HUES64 (cell line): ENCODE measurements around the gene PPP1R10. TPM values are rescaled to one million over a fixed set of nuclear protein-coding genes. Genes with fewer than 3 reads are reported as not detected.
"Not testable (repeated sequence)": the region's sequence is repeated elsewhere in the genome, so short reads cannot be mapped to it uniquely, and the experiment has no call there.

Source experiments
- H3K27ac ChIP-seq: 2 replicates; pipeline ENCODE4 v1.7.0; 2013; ENCODE audit warnings: low read depth, low read length, inconsistent platforms
- H3K27me3 ChIP-seq: 2 replicates; pipeline ENCODE4 v1.6.1; 2013; ENCODE audit warnings: mild to moderate bottlenecking, low read length; ENCODE audit not compliant: insufficient read depth
- H3K36me3 ChIP-seq: 2 replicates; pipeline ENCODE4 v1.6.1; 2013; ENCODE audit warnings: mild to moderate bottlenecking, low read length; ENCODE audit not compliant: insufficient read depth
- H3K4me1 ChIP-seq: 2 replicates; pipeline ENCODE4 v1.6.1; 2013; ENCODE audit warnings: mild to moderate bottlenecking, low read length, moderate library complexity; ENCODE audit not compliant: insufficient read depth
- H3K4me3 ChIP-seq: 2 replicates; pipeline ENCODE4 v1.5.1; 2013; ENCODE audit warnings: mild to moderate bottlenecking, low read length, moderate library complexity
- H3K9ac ChIP-seq: 2 replicates; pipeline ENCODE4 v1.6.1; 2013; ENCODE audit warnings: mild to moderate bottlenecking, low read depth, low read length
- H3K9me3 ChIP-seq: 2 replicates; pipeline ENCODE4 v1.6.1; 2013; ENCODE audit warnings: low read depth, low read length; ENCODE audit not compliant: insufficient read depth
- WGBS: fragments of 150-250, 120-280 bp; methylation state at CpG from one replicate; pipeline ENCODE4 v1.1.7; 2013; ENCODE audit warnings: missing lambda C conversion rate; 5-methylcytosine and 5-hydroxymethylcytosine counted together
- polyA plus RNA-seq, 2 experiments: library from polyadenylated mRNA; stranded (reverse); fragments of 50-300 nt; gene quantifications; one replicate each; pipeline ENCODE4 v1.2.3, GENCODE V29; 2013

The PPP1R10 gene
- 28.6 TPM for polyA plus RNA-seq (2013, experiment 1 of 2)
- polyA plus RNA-seq (2013, experiment 2 of 2) = 32.6 TPM

- peak within 1 kb of the TSS; percentile 100 for H3K9ac ChIP-seq
- under 1% methylated on average over 40 of the region's 40 CpGs for whole genome bisulfite sequencing
- H3K27ac ChIP-seq = peak within 1 kb of the TSS; percentile 94
- peaks cover 18% of the 10 kb centered on the region for H3K4me1 ChIP-seq
- peaks cover 50% of the 10 kb centered on the region for H3K36me3 ChIP-seq
- no peaks in the 10 kb centered on the region for H3K9me3 ChIP-seq
- H3K4me3 ChIP-seq = peak within 1 kb of the TSS; percentile 94
- H3K27me3 ChIP-seq = no peaks in the 10 kb centered on the region
Measured at GRCh38 chr6:30616811-30617564, at the start of gene PPP1R10. Gene PPP1R10, minus strand, starts transcription at chr6:30617243. Its CDS starts 7,299 bp downstream, at chr6:30609944.

GRCh38 chr6:30666300-30666699, 49.3 kb upstream of the PPP1R10 start:
- not testable (repeated sequence) for H3K4me3 ChIP-seq, H3K27ac ChIP-seq, H3K27me3 ChIP-seq, H3K9ac ChIP-seq, H3K4me1 ChIP-seq, H3K9me3 ChIP-seq
- 87% methylated on average over 2 of the region's 2 CpGs for WGBS
- H3K36me3 ChIP-seq = peaks cover 75% of the 10 kb centered on the region

- Histone ChIP-seq H3K36me3 (peaks cover 75% of the 10 kb centered on the region), H3K27me3 (no peaks in the 10 kb centered on the region), H3K4me1 (no peaks in the 10 kb centered on the region), H3K4me3 (no peak overlapping the region), H3K9ac (no peak overlapping the region), H3K27ac (no peak overlapping the region), H3K9me3 (no peaks in the 10 kb centered on the region)
- 95% methylated on average over 34 of the region's 34 CpGs for WGBS
Measured at GRCh38 chr6:30664994-30665767, 48.1 kb upstream of the PPP1R10 start.

- not testable (repeated sequence) for H3K4me1 ChIP-seq, H3K4me3 ChIP-seq, H3K27ac ChIP-seq, H3K27me3 ChIP-seq, H3K9ac ChIP-seq, H3K9me3 ChIP-seq
- H3K36me3 ChIP-seq = peaks cover 89% of the 10 kb centered on the region
- 95% methylated on average over 5 of the region's 5 CpGs for WGBS
Measured at GRCh38 chr6:30657922-30658321, 40.9 kb upstream of the PPP1R10 start.

GRCh38 chr6:30657454-30657853, 40.4 kb upstream of the PPP1R10 start:
- H3K27ac ChIP-seq = no peak overlapping the region
- H3K36me3 ChIP-seq = peaks cover 89% of the 10 kb centered on the region
- no peak overlapping the region for H3K4me3 ChIP-seq
- H3K4me1 ChIP-seq = no peaks in the 10 kb centered on the region
- no peak overlapping the region for H3K9ac ChIP-seq
- no peaks in the 10 kb centered on the region for H3K9me3 ChIP-seq
- H3K27me3 ChIP-seq = no peaks in the 10 kb centered on the region

GRCh38 chr6:30656513-30656912, 39.5 kb upstream of the PPP1R10 start:
- 88% methylated on average over 7 of the region's 7 CpGs for WGBS

GRCh38 chr6:30655743-30656094, 38.7 kb upstream of the PPP1R10 start:
- no peak overlapping the region for H3K9ac ChIP-seq
- H3K4me3 ChIP-seq = no peak overlapping the region
- peaks cover 93% of the 10 kb centered on the region for H3K36me3 ChIP-seq
- WGBS = over 99% methylated on average over 3 of the region's 3 CpGs
- H3K4me1 ChIP-seq = no peaks in the 10 kb centered on the region
- no peak overlapping the region for H3K27ac ChIP-seq
- no peaks in the 10 kb centered on the region for H3K9me3 ChIP-seq
- no peaks in the 10 kb centered on the region for H3K27me3 ChIP-seq

More at GRCh38 chr6:30656513-30656912, 39.5 kb upstream of the PPP1R10 start:
- no peaks in the 10 kb centered on the region for H3K9me3 ChIP-seq
- no peaks in the 10 kb centered on the region for H3K27me3 ChIP-seq
- H3K4me3 ChIP-seq = no peak overlapping the region
- peaks cover 89% of the 10 kb centered on the region for H3K36me3 ChIP-seq
- H3K4me1 ChIP-seq = no peaks in the 10 kb centered on the region
- H3K27ac ChIP-seq = no peak overlapping the region
- no peak overlapping the region for H3K9ac ChIP-seq

- Histone ChIP-seq H3K36me3 (peaks cover 90% of the 10 kb centered on the region), H3K9ac (no peak overlapping the region), H3K4me3 (no peak overlapping the region), H3K27ac (no peak overlapping the region), H3K27me3 (no peaks in the 10 kb centered on the region), H3K9me3 (no peaks in the 10 kb centered on the region), H3K4me1 (no peaks in the 10 kb centered on the region)
- 95% methylated on average over 18 of the region's 19 CpGs for WGBS
Measured at GRCh38 chr6:30654798-30655742, 38.0 kb upstream of the PPP1R10 start.

GRCh38 chr6:30651143-30651542, 34.1 kb upstream of the PPP1R10 start:
- Histone ChIP-seq H3K4me1 (peaks cover 3% of the 10 kb centered on the region), H3K9ac (no peak overlapping the region), H3K9me3 (no peaks in the 10 kb centered on the region), H3K4me3 (no peak overlapping the region), H3K27ac (no peak overlapping the region), H3K27me3 (no peaks in the 10 kb centered on the region), H3K36me3 (peaks cover 54% of the 10 kb centered on the region)
- 95% methylated on average over 12 of the region's 12 CpGs for WGBS

GRCh38 chr6:30647242-30648116, 30.4 kb upstream of the PPP1R10 start:
- no peaks in the 10 kb centered on the region for H3K27me3 ChIP-seq
- H3K27ac ChIP-seq = peak overlapping the region; percentile 93
- no peaks in the 10 kb centered on the region for H3K9me3 ChIP-seq
- peak overlapping the region; percentile 100 for H3K4me3 ChIP-seq
- peaks cover 42% of the 10 kb centered on the region for H3K36me3 ChIP-seq
- peaks cover 6% of the 10 kb centered on the region for H3K4me1 ChIP-seq
- WGBS = under 1% methylated on average over 75 of the region's 78 CpGs
- peak overlapping the region; percentile 96 for H3K9ac ChIP-seq
